HG02798 (cell line): Measurements from ENCODE around the gene SH3GLB2.
"Not testable (repeated sequence)": the region's sequence is repeated elsewhere in the genome, so short reads cannot be mapped to it uniquely, and the experiment has no call there.

Source experiments
- ATAC-seq: cut with Tn5 transposase; IDR thresholded peaks from one replicate; pipeline ENCODE4 v1.9.1; 2021; ENCODE audit warnings: mild to moderate bottlenecking; ENCODE audit not compliant: unreplicated experiment, poor library complexity

Gene SH3GLB2

GRCh38 chr9:129004173-129004572 lies 24.0 kb downstream of the SH3GLB2 start:
- ATAC-seq = not testable (repeated sequence)

DNA sequence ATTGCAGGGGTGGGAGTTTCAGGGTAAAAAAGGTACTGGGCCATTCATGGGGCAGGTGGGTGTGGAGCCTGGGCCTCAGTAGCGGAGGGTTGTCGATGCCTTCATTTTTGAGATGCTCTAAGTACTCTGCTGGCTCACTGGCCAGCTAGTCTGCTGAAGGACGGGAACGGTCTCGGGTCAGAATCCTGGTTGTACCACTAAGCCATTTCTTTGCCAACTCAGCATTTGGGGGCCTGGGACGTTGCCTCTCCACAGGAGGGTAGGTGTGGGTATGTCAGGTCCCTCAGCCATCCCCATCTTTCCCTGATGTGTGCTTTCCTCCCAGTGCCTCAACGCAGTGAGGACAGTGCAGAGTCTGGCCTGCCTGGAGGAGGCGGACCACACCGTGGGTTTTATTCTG lies 25.1 kb downstream of the SH3GLB2 start:
- ATAC-seq = no peak

DNA sequence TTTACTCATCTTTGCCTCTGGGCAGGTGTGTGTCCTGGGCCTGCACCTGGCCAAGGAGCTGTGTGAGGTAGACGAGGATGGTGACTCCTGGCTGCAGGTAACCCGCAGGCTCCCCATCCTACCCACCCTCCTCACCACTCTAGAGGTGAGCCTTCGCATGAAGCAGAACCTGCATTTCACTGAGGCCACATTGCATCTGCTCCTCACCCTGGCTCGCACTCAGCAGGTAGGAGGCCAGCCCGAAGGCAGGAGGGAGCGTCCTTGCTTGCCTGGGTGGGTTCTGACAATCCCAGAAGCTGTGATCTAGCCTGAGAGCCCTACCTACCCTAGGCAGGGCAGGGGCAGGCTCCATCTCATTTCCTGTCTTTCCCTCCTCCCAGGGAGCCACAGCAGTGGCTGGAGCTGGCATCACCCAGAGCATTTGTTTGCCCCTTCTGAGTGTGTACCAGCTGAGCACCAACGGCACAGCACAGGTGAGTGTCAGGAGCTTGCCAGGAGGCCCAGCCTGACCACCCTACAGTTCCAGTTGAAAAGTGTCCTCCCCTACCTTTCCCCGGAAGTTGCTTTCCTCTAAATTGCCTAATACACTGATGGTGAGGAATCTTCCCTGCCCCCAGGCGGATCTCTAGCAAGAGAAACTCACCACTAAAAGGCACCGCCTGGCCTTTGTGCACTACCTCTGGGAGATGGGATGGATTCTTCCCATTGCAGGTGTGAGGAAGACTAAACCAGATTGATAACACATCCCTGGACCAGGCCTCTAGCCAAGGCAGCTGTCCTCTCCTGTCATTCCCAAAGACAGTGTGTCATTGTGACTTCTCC lies 26.4 kb downstream of the SH3GLB2 start:
- ATAC-seq = no peak

- ATAC-seq = no peak
These were observed 28.4 kb downstream of the SH3GLB2 start for GRCh38 chr9:128999581-129000206.

- no peak for ATAC-seq
These were observed 29.7 kb downstream of the SH3GLB2 start for GRCh38 chr9:128998462-128998861.

DNA sequence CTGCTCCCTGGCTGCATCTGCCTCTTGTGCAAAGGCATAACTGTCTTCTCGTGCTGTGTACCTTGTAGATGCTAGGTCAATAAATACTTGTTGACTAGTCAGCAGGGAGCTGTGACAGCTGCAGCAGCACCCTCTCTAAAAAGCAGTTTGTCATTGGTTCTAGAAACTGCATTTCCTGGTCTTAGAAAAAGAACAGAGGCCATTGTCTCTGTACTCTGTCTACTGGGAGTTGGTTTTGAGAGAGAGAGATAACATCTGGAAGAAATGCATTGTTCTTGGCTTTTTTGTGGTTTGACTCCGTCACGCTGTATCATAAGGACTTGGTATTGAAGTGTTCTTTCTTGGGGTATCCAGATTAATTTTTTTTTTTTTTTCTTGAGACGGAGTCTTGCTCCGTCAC lies 32.3 kb downstream of the SH3GLB2 start:
- ATAC-seq = no peak

- no peak for ATAC-seq
These were observed 35.1 kb downstream of the SH3GLB2 start for GRCh38 chr9:128992995-128993394.

DNA sequence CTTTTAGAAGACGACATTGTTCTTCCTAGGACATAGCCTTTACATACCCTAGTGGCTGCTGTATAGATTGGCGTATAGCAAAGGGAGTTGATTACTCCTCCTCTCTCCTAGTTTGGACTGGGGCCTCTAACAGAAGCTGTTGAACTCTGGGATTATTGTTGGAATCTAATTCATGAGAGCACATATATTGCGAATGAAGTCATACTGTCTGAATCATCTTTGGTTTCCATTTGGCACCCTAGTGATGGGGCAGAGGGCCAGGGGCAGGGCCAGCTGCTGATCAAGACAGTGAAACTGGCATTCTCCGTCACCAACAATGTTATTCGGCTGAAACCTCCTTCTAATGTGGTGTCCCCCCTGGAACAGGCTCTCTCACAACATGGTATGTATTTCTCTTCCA lies 40.3 kb downstream of the SH3GLB2 start:
- no peak for ATAC-seq

GRCh38 chr9:128986671-128987070 lies 41.5 kb downstream of the SH3GLB2 start:
- ATAC-seq = no peak

GRCh38 chr9:128983536-128983935 lies 44.6 kb downstream of the SH3GLB2 start:
- no peak for ATAC-seq

- no peak for ATAC-seq
These were observed 49.0 kb downstream of the SH3GLB2 start for GRCh38 chr9:128979111-128979510.

DNA sequence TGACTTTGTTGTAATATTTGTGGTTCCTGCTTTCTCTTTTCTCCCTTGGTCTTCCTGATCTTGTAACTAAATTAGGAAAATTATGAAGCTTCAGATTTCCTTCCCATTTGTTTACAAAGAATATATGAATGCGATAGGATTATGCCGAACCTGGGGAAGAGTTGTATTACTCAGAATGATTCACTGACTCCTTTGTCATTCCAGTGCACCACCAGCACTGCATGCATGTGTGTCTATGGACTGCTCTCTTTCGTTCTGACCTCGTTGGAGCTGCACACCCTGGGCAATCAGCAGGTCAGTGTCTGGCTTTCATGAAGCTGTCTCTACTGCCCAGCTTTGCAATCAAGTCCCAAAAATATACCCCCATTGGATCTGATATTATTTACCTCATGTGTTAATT lies 55.2 kb downstream of the SH3GLB2 start:
- no peak for ATAC-seq

GRCh38 chr9:128969491-128969890 lies 58.6 kb downstream of the SH3GLB2 start:
- ATAC-seq = no peak

GRCh38 chr9:128961403-128961802 lies 66.7 kb downstream of the SH3GLB2 start:
- not testable (repeated sequence) for ATAC-seq
